ENCODE results near the gene ZMYM4. TPM values are rescaled to one million over a fixed set of nuclear protein-coding genes. Genes with fewer than 3 reads are reported as not detected.

ZMYM4 gene
- total and polyA plus RNA-seq, 8 donors: 8.8 to 104 (median 23.7) TPM

GRCh38 chr1:35297886-35298285 lies 29.4 kb downstream of the ZMYM4 start:
- WGBS, 5 donors: 78 to 93% (median 80%) methylated on average over 2 of the region's 2 CpGs
- DNase-seq: no peak
- Histone ChIP-seq H3K27ac (no peak overlapping the region), H3K4me1 (peaks cover 0 to 24% (median 10%) of the 10 kb centered on the region in 4 donors), H3K9me3 (no peaks in the 10 kb centered on the region), H3K4me3 (no peak overlapping the region), H3K36me3 (peaks cover 3 to 39% (median 32%) of the 10 kb centered on the region in 4 donors), H3K27me3 (no peaks in the 10 kb centered on the region)
- intact Hi-C loops (cut with DNase I; ENCODE audit: low total_unique reads): loop anchor here (5.0 kb wide), 1 partner anchor 96 kb away; no protein-coding TSS in a partner anchor
- TF ChIP-seq POLR2A (IDR thresholded peaks at IDR 0.05) (no peak), POLR2AphosphoS5 (IDR thresholded peaks at IDR 0.05) (no peak), EP300 (IDR thresholded peaks at IDR 0.05) (no peak), CTCF (IDR thresholded peaks at IDR 0.05) (no peak)

- H3K27me3 ChIP-seq: no peaks in the 10 kb centered on the region
- TF ChIP-seq POLR2AphosphoS5 (IDR thresholded peaks at IDR 0.05) (no peak), CTCF (IDR thresholded peaks at IDR 0.05) (peak in 1 of 7 experiments; percentile 19)
- 17 to 40% (median 33%) methylated on average over 2 of the region's 2 CpGs for WGBS, 5 donors
- H3K9me3 ChIP-seq: no peaks in the 10 kb centered on the region
- peaks cover 0 to 36% (median 26%) of the 10 kb centered on the region in 4 donors for H3K36me3 ChIP-seq
- intact Hi-C loops (cut with DNase I; ENCODE audit: low total_unique reads): loop anchor here (5.0 kb wide), 1 partner anchor 96 kb away; no protein-coding TSS in a partner anchor
- peak; percentile 27 to 74 for DNase-seq
- H3K27ac ChIP-seq: no peak overlapping the region
- no peak overlapping the region for H3K4me3 ChIP-seq
- peaks cover 0 to 24% (median 10%) of the 10 kb centered on the region in 4 donors for H3K4me1 ChIP-seq
Observed at GRCh38 chr1:35298464-35298863, 30.0 kb downstream of the ZMYM4 start.

GRCh38 chr1:35300376-35300775 lies 31.9 kb downstream of the ZMYM4 start:
- H3K4me3 ChIP-seq: no peak overlapping the region
- TF ChIP-seq EP300 (IDR thresholded peaks at IDR 0.05): no peak
- DNase-seq: no peak
- intact Hi-C loops (cut with DNase I; ENCODE audit: low total_unique reads): no loop called here
- WGBS, 5 donors: 89 to 100% (median 98%) methylated on average over 1 of the region's 1 CpG
- peaks cover 0 to 24% (median 10%) of the 10 kb centered on the region in 4 donors for H3K4me1 ChIP-seq
- no peaks in the 10 kb centered on the region for H3K27me3 ChIP-seq
- no peaks in the 10 kb centered on the region for H3K9me3 ChIP-seq
- H3K36me3 ChIP-seq: peaks cover 0 to 33% (median 24%) of the 10 kb centered on the region in 4 donors
- no peak overlapping the region for H3K27ac ChIP-seq

- DNase-seq: no peak
- Histone ChIP-seq H3K4me1 (peaks cover 0 to 24% (median 10%) of the 10 kb centered on the region in 4 donors), H3K9me3 (no peaks in the 10 kb centered on the region), H3K36me3 (peaks cover 0 to 21% (median 16%) of the 10 kb centered on the region in 4 donors), H3K27me3 (no peaks in the 10 kb centered on the region), H3K4me3 (no peak overlapping the region), H3K27ac (peak overlapping the region in 1 of 5 donors; percentile 60)
- TF ChIP-seq CTCF (IDR thresholded peaks at IDR 0.05): no peak
- no peak for TF ChIP-seq EP300 (IDR thresholded peaks at IDR 0.05)
- no peak for TF ChIP-seq POLR2AphosphoS5 (IDR thresholded peaks at IDR 0.05)
- no peak for TF ChIP-seq POLR2A (IDR thresholded peaks at IDR 0.05)
- intact Hi-C loops (cut with DNase I; ENCODE audit: low total_unique reads): no loop called here
- WGBS, 5 donors: 54 to 70% (median 66%) methylated on average over 7 of the region's 7 CpGs
Observed at GRCh38 chr1:35301674-35302392, 33.3 kb downstream of the ZMYM4 start.

- Histone ChIP-seq H3K4me3 (no peak overlapping the region), H3K27ac (no peak overlapping the region), H3K36me3 (peaks cover under 1 to 24% (median 13%) of the 10 kb centered on the region in 4 donors), H3K9me3 (no peaks in the 10 kb centered on the region), H3K4me1 (peaks cover 0 to 11% (median 0%) of the 10 kb centered on the region in 4 donors), H3K27me3 (no peaks in the 10 kb centered on the region)
- no peak for DNase-seq
- WGBS, 5 donors: 95 to 100% (median 98%) methylated on average over 3 of the region's 3 CpGs
- intact Hi-C loops (cut with DNase I; ENCODE audit: low total_unique reads): no loop called here
- TF ChIP-seq POLR2A (IDR thresholded peaks at IDR 0.05) (no peak), POLR2AphosphoS5 (IDR thresholded peaks at IDR 0.05) (no peak), EP300 (IDR thresholded peaks at IDR 0.05) (no peak), CTCF (IDR thresholded peaks at IDR 0.05) (no peak)
Observed at GRCh38 chr1:35305383-35305782, 36.9 kb downstream of the ZMYM4 start.

All from stomach (tissue), 9 donors.